Heart right ventricle (tissue), 16 donors: ENCODE results near the gene PCAT6. TPM values are rescaled to one million over a fixed set of nuclear protein-coding genes. Genes with fewer than 3 reads are reported as not detected.

Experiments
- ATAC-seq, 8 donors: fragments of 200-7000 bp; cut with Tn5 transposase; one replicate each; pipeline ENCODE4 v1.9.1; 2020; ENCODE audit warnings: mild to moderate bottlenecking in 8 of 8, moderate library complexity in 8 of 8, moderate number of reproducible peaks in 1 of 8
- DNase-seq, 2 donors: peaks; one replicate each; pipeline ENCODE4 v3.0.0-alpha.2; 2020
- H3K27ac ChIP-seq, 10 donors: fragments of 200-600 bp; sonication (generic) in 2 of 10; one replicate each; pipeline versions ENCODE4 v1.5.0 to v1.8.0; 2020 to 2022; ENCODE audit warnings: mild to moderate bottlenecking in 3 of 10
- H3K27me3 ChIP-seq, 7 donors: fragments of 200-600 bp; one replicate each; pipeline ENCODE4 v1.8.0; 2021 to 2022; ENCODE audit warnings: mild to moderate bottlenecking in 2 of 7
- H3K36me3 ChIP-seq, 9 donors: fragments of 200-600 bp; sonication (generic) in 1 of 9; one replicate each; pipeline versions ENCODE4 v1.5.0 to v1.8.0; 2020 to 2022; ENCODE audit warnings: mild to moderate bottlenecking in 2 of 9
- H3K4me1 ChIP-seq, 9 donors: fragments of 200-600 bp; sonication (generic) in 1 of 9; one replicate each; pipeline versions ENCODE4 v1.5.0 to v1.8.0; 2020 to 2022; ENCODE audit warnings: mild to moderate bottlenecking in 4 of 9
- H3K4me3 ChIP-seq, 10 donors: fragments of 200-600 bp; sonication (generic) in 2 of 10; one replicate each; pipeline versions ENCODE4 v1.5.0 to v1.8.0; 2020 to 2022; ENCODE audit warnings: mild to moderate bottlenecking in 7 of 10, moderate library complexity in 2 of 10
- H3K9me3 ChIP-seq, 11 donors: fragments of 200-600 bp in 10 of 11; sonication (generic) in 2 of 11; one replicate each; pipeline versions ENCODE4 v1.5.0 to v1.8.0; 2013 to 2022; ENCODE audit warnings: mild to moderate bottlenecking in 2 of 11, control low read depth in 1 of 11, moderate library complexity in 1 of 11
- WGBS, 2 donors: extraction: QIAGEN DNeasy Blood & Tissue Kit; methylation state at CpG; one replicate each; pipeline ENCODE4 v1.1.7; 2013; ENCODE audit warnings: inconsistent platforms in 1 of 2; 5-methylcytosine and 5-hydroxymethylcytosine counted together
- intact Hi-C, 10 donors: fragments of 100-400 bp; cut with DNase I; formaldehyde crosslinking; loops; one replicate each; pipeline versions ENCODE4 v1.11.1 to v1.14.2; 2022
- polyA plus RNA-seq, 2 donors: library from polyadenylated mRNA; stranded (reverse); fragments of 200-250 nt; gene quantifications; one replicate each; pipeline ENCODE4 v1.2.3, GENCODE V29; 2013
- total RNA-seq, 10 donors: library from RNA; stranded (reverse); fragmentation: NEBNext Ultra II Directional in 3 of 10; extraction: Animal tissue kit (Norgen Biotek cat#: 25700) in 3 of 10; gene quantifications; one replicate each; pipeline versions ENCODE4 v1.2.1 to v1.2.4, GENCODE V29; 2021 to 2023
- TF ChIP-seq, protein P1 (sequence below), 9 donors: fragments of 200-600 bp; sonication (generic) in 2 of 9; IDR thresholded peaks; one replicate each; pipeline versions ENCODE4 v1.5.0 to v1.8.0; 2021 to 2022; ENCODE audit warnings: antibody characterized with exemption in 9 of 9, mild to moderate bottlenecking in 5 of 9, moderate library complexity in 1 of 9
- donor health status: Arrhythmogenic right ventricular cardiomyopathy.
- donor health status: ischemic (EF 13 %, LVEDD 7.1; RV severe dilation, severe dysfunction).
- donor health status: healthy with polysubstance abuse.
- donor health status: DM: no; HTN: yes; CAD: no.
- donor health status: DM: no; HTN: no; CAD: no.
- donor health status: ischemic (EF 25% LVEDD 6.9; RV normal size, moderate dysfunction).
- donor health status: ischemic (EF 25% LVEDD 5.7; RV mildly dilated, moderate dysfunction).
- donor health status: healthy.
- donor health status: DM: yes; HTN: yes; CAD: no.
- donor health status: Ischemic cardiomyopathy.
- donor health status: ischemic (EF 35%, LVEDD 5.7; RV mildly dilated, moderate dysfunction).
- donor health status: nonischemic (EF 11% LVEDD 7.7; RV severe dilation, severe dysfunction).
- donor health status: DM: yes; HTN: yes; CAD: no.
- donor health status: PGD.
- donor health status: ischemic (EF 29% LVEDD 5.4; RV normal size, mild dysfunction).
- donor health status: nonischemic (EF 23%, LVEDD 6.1; RV moderate dilation, normal function).

Gene PCAT6
- total and polyA plus RNA-seq, 12 donors = 0.41 to 2.3 (median 0.81) TPM; not detected in 1

DNA sequence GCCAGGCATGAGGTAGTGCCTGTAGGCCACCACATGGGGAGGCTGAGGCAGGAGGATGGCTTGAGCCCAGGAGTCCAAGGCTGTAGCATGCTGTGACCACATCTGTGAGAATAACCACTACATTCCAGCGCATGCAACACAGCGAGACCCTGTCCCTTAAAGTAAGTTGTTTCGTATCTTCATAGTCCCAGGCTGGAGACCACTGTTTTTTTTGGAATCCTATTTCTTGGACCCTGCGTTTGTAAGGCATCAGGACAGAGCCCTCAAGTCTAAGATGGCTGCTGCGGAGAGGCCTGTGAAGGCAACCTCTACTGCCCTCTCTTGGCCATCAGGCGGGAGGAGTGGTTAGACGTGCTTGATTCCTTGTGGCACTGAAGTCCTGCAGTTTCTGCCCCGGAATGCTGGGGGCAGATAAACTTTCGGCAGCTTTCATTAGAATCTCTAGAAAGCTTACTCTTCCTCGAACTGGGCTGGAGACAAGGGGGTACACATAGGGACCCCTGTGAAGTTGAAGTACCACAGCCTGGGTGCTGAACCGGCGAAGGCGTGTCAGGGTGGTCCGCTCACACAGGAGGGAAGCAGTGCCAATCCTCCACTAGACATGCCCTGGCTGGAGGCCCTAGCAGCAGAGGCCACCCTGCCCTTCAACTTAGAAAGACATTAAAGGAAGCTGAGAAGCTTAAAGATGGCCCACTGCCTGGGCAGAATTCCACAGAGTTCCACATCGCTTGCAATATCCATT, 41.6 kb downstream of the PCAT6 start:
- Histone ChIP-seq H3K4me1 (no peaks in the 10 kb centered on the region), H3K27me3 (no peaks in the 10 kb centered on the region), H3K36me3 (no peaks in the 10 kb centered on the region), H3K27ac (no peak overlapping the region), H3K4me3 (no peak overlapping the region), H3K9me3 (no peaks in the 10 kb centered on the region)
- WGBS, 2 donors = 70% methylated on average over 15 of the region's 15 CpGs
- DNase-seq (no peak), ATAC-seq (peak in 1 of 8 donors; percentile 65)
- TF ChIP-seq, protein P1, sequence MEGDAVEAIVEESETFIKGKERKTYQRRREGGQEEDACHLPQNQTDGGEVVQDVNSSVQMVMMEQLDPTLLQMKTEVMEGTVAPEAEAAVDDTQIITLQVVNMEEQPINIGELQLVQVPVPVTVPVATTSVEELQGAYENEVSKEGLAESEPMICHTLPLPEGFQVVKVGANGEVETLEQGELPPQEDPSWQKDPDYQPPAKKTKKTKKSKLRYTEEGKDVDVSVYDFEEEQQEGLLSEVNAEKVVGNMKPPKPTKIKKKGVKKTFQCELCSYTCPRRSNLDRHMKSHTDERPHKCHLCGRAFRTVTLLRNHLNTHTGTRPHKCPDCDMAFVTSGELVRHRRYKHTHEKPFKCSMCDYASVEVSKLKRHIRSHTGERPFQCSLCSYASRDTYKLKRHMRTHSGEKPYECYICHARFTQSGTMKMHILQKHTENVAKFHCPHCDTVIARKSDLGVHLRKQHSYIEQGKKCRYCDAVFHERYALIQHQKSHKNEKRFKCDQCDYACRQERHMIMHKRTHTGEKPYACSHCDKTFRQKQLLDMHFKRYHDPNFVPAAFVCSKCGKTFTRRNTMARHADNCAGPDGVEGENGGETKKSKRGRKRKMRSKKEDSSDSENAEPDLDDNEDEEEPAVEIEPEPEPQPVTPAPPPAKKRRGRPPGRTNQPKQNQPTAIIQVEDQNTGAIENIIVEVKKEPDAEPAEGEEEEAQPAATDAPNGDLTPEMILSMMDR (IDR thresholded peaks at IDR 0.05) = peak in 6 of 9 donors; percentile 25 to 52 (median 42)
- intact Hi-C loops = loop anchor here in 1 of 10 donors (1.0 kb wide), 1 partner anchor 105 kb away; no protein-coding TSS in a partner anchor

- intact Hi-C loops = loop anchor here in 1 of 10 donors (5.0 kb wide), 1 partner anchor 37 kb away; no protein-coding TSS in a partner anchor
- WGBS, 2 donors = 90 to 94% methylated on average over 8 of the region's 8 CpGs
- H3K27me3 ChIP-seq = no peaks in the 10 kb centered on the region
- no peak overlapping the region for H3K4me3 ChIP-seq
- DNase-seq = no peak
- H3K36me3 ChIP-seq = no peaks in the 10 kb centered on the region
- H3K27ac ChIP-seq = no peak overlapping the region
- H3K9me3 ChIP-seq = no peaks in the 10 kb centered on the region
- H3K4me1 ChIP-seq = peaks cover 0 to 16% (median 5%) of the 10 kb centered on the region in 9 donors
- TF ChIP-seq, protein P1 (IDR thresholded peaks at IDR 0.05) = no peak
- ATAC-seq = no peak
These were observed 44.0 kb downstream of the PCAT6 start for GRCh38 chr1:202854787-202855186.

GRCh38 chr1:202856014-202856413, 45.3 kb downstream of the PCAT6 start:
- intact Hi-C loops = loop anchor here in 1 of 10 donors (5.0 kb wide), 1 partner anchor 39 kb away; no protein-coding TSS in a partner anchor

DNA sequence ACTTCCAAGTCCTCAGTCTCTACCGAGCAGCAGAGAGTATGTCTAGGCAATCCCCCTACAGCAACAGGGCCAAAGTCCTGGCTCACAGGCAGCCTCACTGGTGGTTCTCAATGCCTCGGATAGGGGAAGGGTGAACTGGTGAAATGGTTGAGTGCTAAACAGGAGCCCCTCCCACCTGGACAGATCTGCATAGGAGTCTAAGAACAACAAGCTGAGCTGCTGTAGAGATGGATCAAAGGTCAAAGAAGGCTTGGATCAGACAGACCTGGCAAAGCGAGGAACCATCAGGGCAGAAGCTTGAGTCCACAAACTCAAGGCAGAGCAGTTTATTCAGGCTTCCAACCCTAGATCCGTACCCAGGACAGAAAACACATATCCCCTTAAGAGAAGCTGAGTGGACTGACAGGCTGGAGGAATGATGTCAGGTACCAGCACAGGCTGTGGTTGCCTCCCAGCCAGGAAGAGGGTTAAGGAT, 46.4 kb downstream of the PCAT6 start:
- Histone ChIP-seq H3K27me3 (peaks cover 0 to 10% (median 0%) of the 10 kb centered on the region in 7 donors), H3K4me3 (no peak overlapping the region), H3K36me3 (no peaks in the 10 kb centered on the region), H3K4me1 (peaks cover 4 to 30% (median 15%) of the 10 kb centered on the region in 9 donors), H3K27ac (peak overlapping the region in 1 of 10 donors; percentile 50), H3K9me3 (no peaks in the 10 kb centered on the region)
- no peak for ATAC-seq
- intact Hi-C loops = loop anchor here in 1 of 10 donors (5.0 kb wide), 1 partner anchor 40 kb away; no protein-coding TSS in a partner anchor
- no peak for DNase-seq
- TF ChIP-seq, protein P1 (IDR thresholded peaks at IDR 0.05) = no peak
- WGBS, 2 donors = 68 to 72% methylated on average over 4 of the region's 4 CpGs

More at GRCh38 chr1:202856014-202856413, 45.3 kb downstream of the PCAT6 start:
- H3K4me1 ChIP-seq = peaks cover 2 to 22% (median 9%) of the 10 kb centered on the region in 9 donors
- H3K27ac ChIP-seq = no peak overlapping the region
- peaks cover 0 to 3% (median 0%) of the 10 kb centered on the region in 7 donors for H3K27me3 ChIP-seq
- no peaks in the 10 kb centered on the region for H3K9me3 ChIP-seq
- WGBS, 2 donors = 89 to 100% methylated on average over 2 of the region's 2 CpGs
- no peak for DNase-seq
- no peaks in the 10 kb centered on the region for H3K36me3 ChIP-seq
- no peak for ATAC-seq
- no peak overlapping the region for H3K4me3 ChIP-seq
- TF ChIP-seq, protein P1 (IDR thresholded peaks at IDR 0.05) = no peak
